HEK293 (cell line): ENCODE measurements around the gene RAB9A.
A peak's percentile ranks its signal among the peaks of the same experiment; 100 is the strongest.

Experiments
- CTCF ChIA-PET: fragments of 350-600 bp; formaldehyde crosslinking; extraction: SDS; loops from one replicate; lab custom pipeline; 2021; ENCODE audit warnings: antibody characterized with exemption; lab: Yijun Ruan, JAX
- POLR2A ChIA-PET: fragments of 300-600 bp; formaldehyde crosslinking; extraction: SDS; loops from one replicate; lab custom pipeline; 2020; ENCODE audit warnings: antibody characterized with exemption, inconsistent platforms; lab: Yijun Ruan, JAX
- H3K27ac ChIP-seq: fragments of 200-500 bp; sonication (Bioruptor generic); 2 replicates; pipeline ENCODE4 v1.5.1; 2014; ENCODE audit warnings: low read depth, low read length, control low read depth, inconsistent platforms; ENCODE audit errors: extremely low read depth
- H3K36me3 ChIP-seq, 2 experiments: fragments of 200-500 bp in 1 of 2; sonication (Bioruptor generic) in 1 of 2; 1 replicate in 1 of 2; 2 replicates in 1 of 2; pipeline ENCODE4 v1.5.1; 2014 to 2017; ENCODE audit warnings: inconsistent platforms in 2 of 2, low read length in 2 of 2; ENCODE audit not compliant: control insufficient read depth in 2 of 2, insufficient read depth in 1 of 2
- H3K4me1 ChIP-seq: fragments of 200-500 bp; sonication (Bioruptor generic); 2 replicates; pipeline ENCODE4 v1.5.1; 2014; ENCODE audit warnings: mild to moderate bottlenecking, low read length, inconsistent platforms; ENCODE audit not compliant: control insufficient read depth, insufficient read depth
- H3K4me3 ChIP-seq: 2 replicates; pipeline ENCODE4 v1.5.1; 2011; ENCODE audit warnings: low read depth, mild to moderate bottlenecking, control low read depth, low read length, moderate library complexity
- H3K9me3 ChIP-seq: fragments of 200-500 bp; sonication (Bioruptor generic); 2 replicates; pipeline ENCODE4 v1.5.1; 2014; ENCODE audit warnings: low read depth, low read length, inconsistent platforms; ENCODE audit not compliant: control insufficient read depth, insufficient read depth
- HOXA7 ChIP-seq: sonication (generic); formaldehyde crosslinking; IDR thresholded peaks from 2 replicates; pipeline ENCODE4 v1.8.1; 2022; ENCODE audit warnings: missing genetic modification reagents, borderline replicate concordance
- INSM2 ChIP-seq: fragments of 450-650 bp; formaldehyde crosslinking; IDR thresholded peaks from 2 replicates; pipeline ENCODE4 v1.5.1; 2016; ENCODE audit warnings: missing biosample characterization, missing genetic modification characterization
- PRDM6 ChIP-seq: fragments of 450-650 bp; formaldehyde crosslinking; IDR thresholded peaks from 2 replicates; pipeline ENCODE4 v1.5.1; 2017; ENCODE audit warnings: missing biosample characterization, missing genetic modification characterization
- SCRT2 ChIP-seq: fragments of 450-650 bp; formaldehyde crosslinking; IDR thresholded peaks from 2 replicates; pipeline ENCODE4 v1.5.1; 2016; ENCODE audit warnings: missing biosample characterization, missing genetic modification characterization
- ZBTB17 ChIP-seq: fragments of 450-650 bp; formaldehyde crosslinking; IDR thresholded peaks from 2 replicates; pipeline ENCODE4 v1.5.1; 2016; ENCODE audit warnings: missing biosample characterization, missing genetic modification characterization
- ZBTB21 ChIP-seq: fragments of 450-650 bp; formaldehyde crosslinking; IDR thresholded peaks from 2 replicates; pipeline ENCODE4 v1.5.1; 2017; ENCODE audit warnings: missing biosample characterization, missing genetic modification characterization
- ZBTB48 ChIP-seq: fragments of 450-650 bp; formaldehyde crosslinking; IDR thresholded peaks from 2 replicates; pipeline ENCODE4 v1.5.1; 2016; ENCODE audit warnings: missing biosample characterization, missing genetic modification characterization
- ZFP3 ChIP-seq: fragments of 450-650 bp; formaldehyde crosslinking; IDR thresholded peaks from 2 replicates; pipeline ENCODE4 v1.5.1; 2016; ENCODE audit warnings: low read depth, missing biosample characterization, missing genetic modification characterization
- ZNF10 ChIP-seq: fragments of 450-650 bp; formaldehyde crosslinking; IDR thresholded peaks from 2 replicates; pipeline ENCODE4 v1.5.1; 2017; ENCODE audit warnings: missing biosample characterization, missing genetic modification characterization
- ZNF211 ChIP-seq: fragments of 450-650 bp; formaldehyde crosslinking; IDR thresholded peaks from 2 replicates; pipeline ENCODE4 v1.5.1; 2016; ENCODE audit warnings: low read depth, missing biosample characterization, missing genetic modification characterization
- ZNF302 ChIP-seq: fragments of 450-650 bp; formaldehyde crosslinking; IDR thresholded peaks from 2 replicates; pipeline ENCODE4 v1.5.1; 2016; ENCODE audit warnings: missing biosample characterization, missing genetic modification characterization, low read depth
- ZNF311 ChIP-seq: fragments of 450-650 bp; formaldehyde crosslinking; IDR thresholded peaks from 2 replicates; pipeline ENCODE4 v1.5.1; 2017; ENCODE audit warnings: missing biosample characterization, missing genetic modification characterization, borderline replicate concordance
- ZNF350 ChIP-seq: fragments of 450-650 bp; formaldehyde crosslinking; IDR thresholded peaks from 2 replicates; pipeline ENCODE4 v1.5.0; 2017; ENCODE audit warnings: missing biosample characterization, mild to moderate bottlenecking, missing genetic modification characterization
- ZNF394 ChIP-seq: fragments of 450-650 bp; formaldehyde crosslinking; IDR thresholded peaks from 2 replicates; pipeline ENCODE4 v1.5.1; 2016; ENCODE audit warnings: missing biosample characterization, missing genetic modification characterization, mild to moderate bottlenecking, moderate library complexity, borderline replicate concordance
- ZNF433 ChIP-seq: fragments of 450-650 bp; formaldehyde crosslinking; IDR thresholded peaks from 2 replicates; pipeline ENCODE4 v1.5.1; 2016; ENCODE audit warnings: missing biosample characterization, missing genetic modification characterization, low read depth
- ZNF654 ChIP-seq: fragments of 450-650 bp; formaldehyde crosslinking; IDR thresholded peaks from 2 replicates; pipeline ENCODE4 v1.5.1; 2016; ENCODE audit warnings: low read depth, missing biosample characterization, missing genetic modification characterization
- ZNF660 ChIP-seq: fragments of 450-650 bp; IDR thresholded peaks from 2 replicates; pipeline ENCODE4 v1.5.1; 2018; ENCODE audit warnings: missing biosample characterization, mild to moderate bottlenecking, missing genetic modification characterization
- ZNF670 ChIP-seq: fragments of 450-650 bp; formaldehyde crosslinking; IDR thresholded peaks from 2 replicates; pipeline ENCODE4 v1.5.1; 2016; ENCODE audit warnings: missing biosample characterization, missing genetic modification characterization, low read depth
- TF ChIP-seq, protein P1 (sequence below): fragments of 450-650 bp; formaldehyde crosslinking; IDR thresholded peaks from 2 replicates; pipeline ENCODE4 v1.5.1; 2016; ENCODE audit warnings: missing biosample characterization, missing genetic modification characterization
- TF ChIP-seq, protein P2 (sequence below): fragments of 450-650 bp; formaldehyde crosslinking; IDR thresholded peaks from 2 replicates; pipeline ENCODE4 v1.5.1; 2016; ENCODE audit warnings: missing biosample characterization, missing genetic modification characterization
- TF ChIP-seq, protein P3 (sequence below): fragments of 450-650 bp; formaldehyde crosslinking; IDR thresholded peaks from 2 replicates; pipeline ENCODE4 v1.5.1; 2016; ENCODE audit warnings: missing biosample characterization, missing genetic modification characterization

Gene RAB9A

GRCh38 chrX:13658602-13659001 is 30.3 kb upstream of the RAB9A start:
- no peaks in the 10 kb centered on the region; the same call in 1 of the 2 replicates for H3K4me1 ChIP-seq
- POLR2A ChIA-PET = interaction anchor here (0.8 to 1.1 kb wide), 2 partner anchors 34 to 35 kb away, joined by 3 to 5 read pairs; no protein-coding TSS in a partner anchor
- TF ChIP-seq ZNF660 (peak; percentile 99), ZBTB48 (tag by site-specific recombination) (no peak), ZNF311 (tag by site-specific recombination) (no peak), ZNF394 (tag by site-specific recombination) (no peak), ZNF654 (tag by site-specific recombination) (peak; percentile 76), SCRT2 (tag by site-specific recombination) (no peak), ZBTB17 (tag by site-specific recombination) (no peak), ZNF10 (tag by site-specific recombination) (no peak), ZNF433 (no peak), ZNF302 (tag by site-specific recombination) (no peak), ZNF350 (tag by site-specific recombination) (no peak), ZFP3 (tag by site-specific recombination) (no peak), PRDM6 (tag by site-specific recombination) (peak; percentile 48), ZBTB21 (tag by site-specific recombination) (no peak), HOXA7 (no peak), ZNF670 (no peak), INSM2 (tag by site-specific recombination) (no peak), ZNF211 (no peak)
- TF ChIP-seq, protein P1, sequence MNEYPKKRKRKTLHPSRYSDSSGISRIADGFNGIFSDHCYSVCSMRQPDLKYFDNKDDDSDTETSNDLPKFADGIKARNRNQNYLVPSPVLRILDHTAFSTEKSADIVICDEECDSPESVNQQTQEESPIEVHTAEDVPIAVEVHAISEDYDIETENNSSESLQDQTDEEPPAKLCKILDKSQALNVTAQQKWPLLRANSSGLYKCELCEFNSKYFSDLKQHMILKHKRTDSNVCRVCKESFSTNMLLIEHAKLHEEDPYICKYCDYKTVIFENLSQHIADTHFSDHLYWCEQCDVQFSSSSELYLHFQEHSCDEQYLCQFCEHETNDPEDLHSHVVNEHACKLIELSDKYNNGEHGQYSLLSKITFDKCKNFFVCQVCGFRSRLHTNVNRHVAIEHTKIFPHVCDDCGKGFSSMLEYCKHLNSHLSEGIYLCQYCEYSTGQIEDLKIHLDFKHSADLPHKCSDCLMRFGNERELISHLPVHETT (tag by site-specific recombination) = no peak
- TF ChIP-seq, protein P2, sequence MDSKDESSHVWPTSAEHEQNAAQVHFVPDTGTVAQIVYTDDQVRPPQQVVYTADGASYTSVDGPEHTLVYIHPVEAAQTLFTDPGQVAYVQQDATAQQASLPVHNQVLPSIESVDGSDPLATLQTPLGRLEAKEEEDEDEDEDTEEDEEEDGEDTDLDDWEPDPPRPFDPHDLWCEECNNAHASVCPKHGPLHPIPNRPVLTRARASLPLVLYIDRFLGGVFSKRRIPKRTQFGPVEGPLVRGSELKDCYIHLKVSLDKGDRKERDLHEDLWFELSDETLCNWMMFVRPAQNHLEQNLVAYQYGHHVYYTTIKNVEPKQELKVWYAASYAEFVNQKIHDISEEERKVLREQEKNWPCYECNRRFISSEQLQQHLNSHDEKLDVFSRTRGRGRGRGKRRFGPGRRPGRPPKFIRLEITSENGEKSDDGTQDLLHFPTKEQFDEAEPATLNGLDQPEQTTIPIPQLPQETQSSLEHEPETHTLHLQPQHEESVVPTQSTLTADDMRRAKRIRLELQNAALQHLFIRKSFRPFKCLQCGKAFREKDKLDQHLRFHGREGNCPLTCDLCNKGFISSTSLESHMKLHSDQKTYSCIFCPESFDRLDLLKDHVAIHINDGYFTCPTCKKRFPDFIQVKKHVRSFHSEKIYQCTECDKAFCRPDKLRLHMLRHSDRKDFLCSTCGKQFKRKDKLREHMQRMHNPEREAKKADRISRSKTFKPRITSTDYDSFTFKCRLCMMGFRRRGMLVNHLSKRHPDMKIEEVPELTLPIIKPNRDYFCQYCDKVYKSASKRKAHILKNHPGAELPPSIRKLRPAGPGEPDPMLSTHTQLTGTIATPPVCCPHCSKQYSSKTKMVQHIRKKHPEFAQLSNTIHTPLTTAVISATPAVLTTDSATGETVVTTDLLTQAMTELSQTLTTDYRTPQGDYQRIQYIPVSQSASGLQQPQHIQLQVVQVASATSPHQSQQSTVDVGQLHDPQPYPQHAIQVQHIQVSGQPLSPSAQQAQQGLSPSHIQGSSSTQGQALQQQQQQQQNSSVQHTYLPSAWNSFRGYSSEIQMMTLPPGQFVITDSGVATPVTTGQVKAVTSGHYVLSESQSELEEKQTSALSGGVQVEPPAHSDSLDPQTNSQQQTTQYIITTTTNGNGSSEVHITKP = no peak
- TF ChIP-seq, protein P3, sequence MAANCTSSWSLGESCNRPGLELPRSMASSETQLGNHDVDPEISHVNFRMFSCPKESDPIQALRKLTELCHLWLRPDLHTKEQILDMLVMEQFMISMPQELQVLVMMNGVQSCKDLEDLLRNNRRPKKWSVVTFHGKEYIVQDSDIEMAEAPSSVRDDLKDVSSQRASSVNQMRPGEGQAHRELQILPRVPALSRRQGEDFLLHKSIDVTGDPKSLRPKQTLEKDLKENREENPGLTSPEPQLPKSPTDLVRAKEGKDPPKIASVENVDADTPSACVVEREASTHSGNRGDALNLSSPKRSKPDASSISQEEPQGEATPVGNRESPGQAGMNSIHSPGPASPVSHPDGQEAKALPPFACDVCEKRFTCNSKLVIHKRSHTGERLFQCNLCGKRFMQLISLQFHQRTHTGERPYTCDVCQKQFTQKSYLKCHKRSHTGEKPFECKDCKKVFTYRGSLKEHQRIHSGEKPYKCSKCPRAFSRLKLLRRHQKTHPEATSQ (tag by site-specific recombination) = no peak
- TF ChIP-seq, all 188 proteins: peak for 3
- peaks cover 9 to 22% of the 10 kb centered on the region in 2 experiments for H3K36me3 ChIP-seq
- no peaks in the 10 kb centered on the region for H3K9me3 ChIP-seq
- no peak overlapping the region for H3K27ac ChIP-seq
- CTCF ChIA-PET = interaction anchor here (1.0 to 1.6 kb wide), 13 partner anchors 10 to 116 kb away, joined by 3 to 12 read pairs (median 4); no protein-coding TSS in a partner anchor
- H3K4me3 ChIP-seq = no peak overlapping the region
